ENCODE measurements around the gene ACSL4. TPM values are rescaled to one million over a fixed set of nuclear protein-coding genes. Genes with fewer than 3 reads are reported as not detected.
A peak's percentile ranks its signal among the peaks of the same experiment; 100 is the strongest.
"Not testable (repeated sequence)": the region's sequence is repeated elsewhere in the genome, so short reads cannot be mapped to it uniquely, and the experiment has no call there.

ACSL4 gene
- 34.9 TPM for total RNA-seq

GRCh38 chrX:109732807-109733612 is at the start of gene ACSL4:
TSS of gene ACSL4 (minus strand) at chrX:109733257. CDS start at chrX:109683363, 49,894 bp downstream.
- DNase-seq: peak; percentile 58

- no peak for DNase-seq
Measured at GRCh38 chrX:109777749-109778148, 44.7 kb upstream of the ACSL4 start.

- no peak for DNase-seq
Measured at GRCh38 chrX:109776986-109777385, 43.9 kb upstream of the ACSL4 start.

GRCh38 chrX:109776432-109776831 is 43.4 kb upstream of the ACSL4 start:
- DNase-seq: no peak

- DNase-seq: no peak
Measured at GRCh38 chrX:109775386-109775785, 42.3 kb upstream of the ACSL4 start.

- DNase-seq: no peak
Measured at GRCh38 chrX:109774706-109775105, 41.6 kb upstream of the ACSL4 start.

- no peak for DNase-seq
Measured at GRCh38 chrX:109774136-109774535, 41.1 kb upstream of the ACSL4 start.

- no peak for DNase-seq
Measured at GRCh38 chrX:109773374-109773773, 40.3 kb upstream of the ACSL4 start.

- no peak for DNase-seq
Measured at GRCh38 chrX:109770780-109771179, 37.7 kb upstream of the ACSL4 start.

GRCh38 chrX:109760922-109761250 is 27.8 kb upstream of the ACSL4 start:
- no peak for DNase-seq

- no peak for DNase-seq
Measured at GRCh38 chrX:109760209-109760921, 27.3 kb upstream of the ACSL4 start.

- DNase-seq: no peak
Measured at GRCh38 chrX:109753256-109753655, 20.2 kb upstream of the ACSL4 start.

- DNase-seq: no peak
Measured at GRCh38 chrX:109751698-109752097, 18.6 kb upstream of the ACSL4 start.

- no peak for DNase-seq
Measured at GRCh38 chrX:109749207-109749606, 16.1 kb upstream of the ACSL4 start.

GRCh38 chrX:109747681-109748080 is 14.6 kb upstream of the ACSL4 start:
- DNase-seq: no peak

GRCh38 chrX:109742722-109743121 is 9.7 kb upstream of the ACSL4 start:
- no peak for DNase-seq

GRCh38 chrX:109740896-109741295 is 7.8 kb upstream of the ACSL4 start:
- DNase-seq: not testable (repeated sequence)

- DNase-seq: no peak
Measured at GRCh38 chrX:109740433-109740809, 7.4 kb upstream of the ACSL4 start.

- no peak for DNase-seq
Measured at GRCh38 chrX:109739625-109740432, 6.8 kb upstream of the ACSL4 start.

- DNase-seq: no peak
Measured at GRCh38 chrX:109735202-109735744, 2.2 kb upstream of the ACSL4 start.

GRCh38 chrX:109733613-109734083 is 591 bp upstream of the ACSL4 start:
- DNase-seq: no peak

- no peak for DNase-seq
Measured at GRCh38 chrX:109732017-109732801, 848 bp downstream of the ACSL4 start.
